ENCODE data around the gene IGSF5. TPM values are rescaled to one million over a fixed set of nuclear protein-coding genes. Genes with fewer than 3 reads are reported as not detected.

Gene IGSF5
- total RNA-seq, 3 donors from 2014 or later (not counting 1 experiment from before 2014, with no cell fraction given) = not detected

DNA sequence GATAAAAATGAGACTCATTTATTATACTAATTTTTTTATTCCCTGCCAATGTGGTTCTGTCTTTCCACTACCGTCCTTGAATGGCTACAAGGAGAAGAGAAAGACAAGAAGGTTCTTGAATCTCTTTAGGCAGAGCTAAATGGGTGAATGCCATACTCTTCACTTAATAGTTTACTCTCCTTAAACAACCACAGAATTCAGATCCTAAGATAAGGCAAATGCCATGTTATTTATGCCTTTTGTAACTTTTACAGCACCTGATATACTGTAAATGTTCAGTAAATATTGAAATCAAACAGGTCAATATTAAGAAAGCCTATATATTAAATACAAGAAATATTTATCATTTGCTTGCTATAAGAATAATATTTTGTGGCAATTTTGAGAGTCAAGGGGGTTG lies 58.4 kb downstream of the IGSF5 start:
- Histone ChIP-seq H3K36me3 (ENCODE audit: control insufficient read depth, insufficient read depth, low read length) (no peaks in the 10 kb centered on the region), H3K9me3 (ENCODE audit: control insufficient read depth, insufficient read depth, low read length) (no peaks in the 10 kb centered on the region), H3K27me3 (ENCODE audit: control insufficient read depth, insufficient read depth, low read length) (no peaks in the 10 kb centered on the region), H3K27ac (ENCODE audit: low read length) (no peak overlapping the region), H3K4me1 (ENCODE audit: control insufficient read depth, insufficient read depth, low read length) (no peaks in the 10 kb centered on the region), H3K4me3 (ENCODE audit: low read length) (no peak overlapping the region)
- Mint-ChIP-seq H3K4me3 (no peak overlapping the region), H3K4me1 (no peaks in the 10 kb centered on the region), H3K27ac (no peak overlapping the region), H3K27me3 (ENCODE audit: low read depth in 2 of 2) (no peaks in the 10 kb centered on the region), H3K36me3 (no peaks in the 10 kb centered on the region), H3K9me3 (peaks cover 2 to 3% of the 10 kb centered on the region in 2 donors)
- no peak for TF ChIP-seq CTCF (IDR thresholded peaks at IDR 0.05)
- DNase-seq (no peak), ATAC-seq (no peak)
- WGBS (ENCODE audit: insufficient coverage) = no CpG with 5 or more reads among the region's 1 CpG
- intact Hi-C loops (cut with micrococcal nuclease) = no loop called here

GRCh38 chr21:39804240-39804639 lies 59.3 kb downstream of the IGSF5 start:
- H3K9me3 Mint-ChIP-seq = peaks cover 3 to 6% of the 10 kb centered on the region in 2 donors

GRCh38 chr21:39805983-39806382 lies 61.0 kb downstream of the IGSF5 start:
- Histone ChIP-seq H3K27me3 (ENCODE audit: control insufficient read depth, insufficient read depth, low read length) (no peaks in the 10 kb centered on the region), H3K36me3 (ENCODE audit: control insufficient read depth, insufficient read depth, low read length) (no peaks in the 10 kb centered on the region), H3K4me1 (ENCODE audit: control insufficient read depth, insufficient read depth, low read length) (no peaks in the 10 kb centered on the region), H3K4me3 (ENCODE audit: low read length) (no peak overlapping the region), H3K9me3 (ENCODE audit: control insufficient read depth, insufficient read depth, low read length) (no peaks in the 10 kb centered on the region), H3K27ac (ENCODE audit: low read length) (no peak overlapping the region)
- Mint-ChIP-seq H3K4me3 (no peak overlapping the region), H3K9me3 (peaks cover 3 to 6% of the 10 kb centered on the region in 2 donors), H3K36me3 (no peaks in the 10 kb centered on the region), H3K27me3 (ENCODE audit: low read depth in 2 of 2) (no peaks in the 10 kb centered on the region), H3K4me1 (no peaks in the 10 kb centered on the region), H3K27ac (no peak overlapping the region)
- intact Hi-C loops (cut with micrococcal nuclease) = no loop called here
- no peak for TF ChIP-seq CTCF (IDR thresholded peaks at IDR 0.05)
- no peak for ATAC-seq
- no CpG with 5 or more reads among the region's 1 CpG for WGBS (ENCODE audit: insufficient coverage)
- no peak for DNase-seq

More at GRCh38 chr21:39804240-39804639, 59.3 kb downstream of the IGSF5 start:
- WGBS (ENCODE audit: insufficient coverage) = 89% methylated on average over 3 of the region's 3 CpGs
- Mint-ChIP-seq H3K27me3 (ENCODE audit: low read depth in 2 of 2) (no peaks in the 10 kb centered on the region), H3K4me3 (no peak overlapping the region), H3K36me3 (no peaks in the 10 kb centered on the region), H3K4me1 (no peaks in the 10 kb centered on the region), H3K27ac (no peak overlapping the region)
- Histone ChIP-seq H3K4me1 (ENCODE audit: control insufficient read depth, insufficient read depth, low read length) (no peaks in the 10 kb centered on the region), H3K36me3 (ENCODE audit: control insufficient read depth, insufficient read depth, low read length) (no peaks in the 10 kb centered on the region), H3K27me3 (ENCODE audit: control insufficient read depth, insufficient read depth, low read length) (no peaks in the 10 kb centered on the region), H3K9me3 (ENCODE audit: control insufficient read depth, insufficient read depth, low read length) (no peaks in the 10 kb centered on the region), H3K27ac (ENCODE audit: low read length) (no peak overlapping the region), H3K4me3 (ENCODE audit: low read length) (no peak overlapping the region)
- TF ChIP-seq CTCF (IDR thresholded peaks at IDR 0.05) = no peak
- ATAC-seq = no peak
- intact Hi-C loops (cut with micrococcal nuclease) = no loop called here
- no peak for DNase-seq

DNA sequence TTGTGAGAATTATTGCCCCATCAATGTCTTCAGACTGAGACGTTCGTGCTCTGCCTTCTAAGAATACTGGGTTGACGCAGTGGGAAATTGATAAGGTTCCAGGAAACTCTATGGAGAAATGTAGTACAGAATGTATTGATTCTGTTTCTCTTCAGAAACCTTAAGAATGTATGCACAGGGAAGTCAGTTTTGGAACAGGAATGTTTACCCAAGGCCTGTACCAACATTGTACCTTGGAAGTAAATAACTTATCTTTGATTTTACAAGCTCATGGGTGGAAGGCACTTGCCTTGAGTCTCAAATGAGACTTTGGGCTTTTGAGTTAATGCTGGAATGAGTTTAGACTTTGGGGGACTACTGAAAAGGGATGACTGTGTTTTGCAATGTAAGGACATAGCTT lies 62.8 kb downstream of the IGSF5 start:
- Histone ChIP-seq H3K4me1 (ENCODE audit: control insufficient read depth, insufficient read depth, low read length) (no peaks in the 10 kb centered on the region), H3K27me3 (ENCODE audit: control insufficient read depth, insufficient read depth, low read length) (no peaks in the 10 kb centered on the region), H3K27ac (ENCODE audit: low read length) (no peak overlapping the region), H3K4me3 (ENCODE audit: low read length) (no peak overlapping the region), H3K9me3 (ENCODE audit: control insufficient read depth, insufficient read depth, low read length) (no peaks in the 10 kb centered on the region), H3K36me3 (ENCODE audit: control insufficient read depth, insufficient read depth, low read length) (no peaks in the 10 kb centered on the region)
- H3K9me3 Mint-ChIP-seq = peaks cover 3 to 6% of the 10 kb centered on the region in 2 donors
- no peak overlapping the region for H3K27ac Mint-ChIP-seq
- no peaks in the 10 kb centered on the region for H3K4me1 Mint-ChIP-seq
- H3K27me3 Mint-ChIP-seq (ENCODE audit: low read depth in 2 of 2) = no peaks in the 10 kb centered on the region
- TF ChIP-seq CTCF (IDR thresholded peaks at IDR 0.05) = no peak
- ATAC-seq (no peak), DNase-seq (no peak)
- no peaks in the 10 kb centered on the region for H3K36me3 Mint-ChIP-seq
- H3K4me3 Mint-ChIP-seq = no peak overlapping the region
- intact Hi-C loops (cut with micrococcal nuclease) = no loop called here
- 65% methylated on average over 3 of the region's 3 CpGs for WGBS (ENCODE audit: insufficient coverage)

Data from natural killer cell (primary cell).